22Rv1 (cell line): ENCODE results near the gene LIPG.

ENCODE experiments used
- ZFX ChIP-seq: fragments of 450-650 bp; IDR thresholded peaks from 2 replicates; pipeline ENCODE4 v1.6.1; 2017; ENCODE audit warnings: antibody characterized with exemption, borderline replicate concordance
- TF ChIP-seq, protein P1 (sequence below): fragments of 450-650 bp; IDR thresholded peaks from 2 replicates; pipeline ENCODE4 v1.5.1; 2017; ENCODE audit warnings: mild to moderate bottlenecking

- TF ChIP-seq, protein P1, sequence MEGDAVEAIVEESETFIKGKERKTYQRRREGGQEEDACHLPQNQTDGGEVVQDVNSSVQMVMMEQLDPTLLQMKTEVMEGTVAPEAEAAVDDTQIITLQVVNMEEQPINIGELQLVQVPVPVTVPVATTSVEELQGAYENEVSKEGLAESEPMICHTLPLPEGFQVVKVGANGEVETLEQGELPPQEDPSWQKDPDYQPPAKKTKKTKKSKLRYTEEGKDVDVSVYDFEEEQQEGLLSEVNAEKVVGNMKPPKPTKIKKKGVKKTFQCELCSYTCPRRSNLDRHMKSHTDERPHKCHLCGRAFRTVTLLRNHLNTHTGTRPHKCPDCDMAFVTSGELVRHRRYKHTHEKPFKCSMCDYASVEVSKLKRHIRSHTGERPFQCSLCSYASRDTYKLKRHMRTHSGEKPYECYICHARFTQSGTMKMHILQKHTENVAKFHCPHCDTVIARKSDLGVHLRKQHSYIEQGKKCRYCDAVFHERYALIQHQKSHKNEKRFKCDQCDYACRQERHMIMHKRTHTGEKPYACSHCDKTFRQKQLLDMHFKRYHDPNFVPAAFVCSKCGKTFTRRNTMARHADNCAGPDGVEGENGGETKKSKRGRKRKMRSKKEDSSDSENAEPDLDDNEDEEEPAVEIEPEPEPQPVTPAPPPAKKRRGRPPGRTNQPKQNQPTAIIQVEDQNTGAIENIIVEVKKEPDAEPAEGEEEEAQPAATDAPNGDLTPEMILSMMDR: no peak
- no peak for TF ChIP-seq ZFX
These were observed 40.5 kb upstream of the LIPG start for GRCh38 chr18:49521216-49521835.
